GM12878 (cell line): Measurements from ENCODE around the gene UNK.

ENCODE experiments used
- ATF7 ChIP-seq: fragments of 450-650 bp; IDR thresholded peaks from 2 replicates; pipeline ENCODE4 v1.6.1; 2016; ENCODE audit warnings: low read depth, mild to moderate bottlenecking
- CTCF ChIP-seq, 3 experiments: IDR thresholded peaks in 2 of 3; conservative IDR thresholded peaks in 1 of 3; 2 replicates each; pipeline ENCODE4 v1.5.1; 2011; ENCODE audit warnings: low read depth in 3 of 3, low read length in 3 of 3, mild to moderate bottlenecking in 3 of 3, control low read depth in 2 of 3, moderate library complexity in 2 of 3, inconsistent platforms in 1 of 3, mixed read lengths in 1 of 3; ENCODE audit not compliant: control insufficient read depth in 2 of 3, insufficient read depth in 1 of 3; ENCODE audit errors: extremely low read depth in 1 of 3
- EZH2 ChIP-seq: IDR thresholded peaks from 2 replicates; pipeline ENCODE4 v1.6.1; 2012; ENCODE audit warnings: low read depth, mild to moderate bottlenecking, control low read depth, inconsistent platforms, low read length, borderline replicate concordance; ENCODE audit not compliant: control insufficient read depth
- STAT3 ChIP-seq: IDR thresholded peaks from 2 replicates; pipeline ENCODE4 v1.6.1; 2011; ENCODE audit warnings: low read depth, low read length, improper control_type of control experiment
- TF ChIP-seq, protein P1 (sequence below): IDR thresholded peaks from 2 replicates; pipeline ENCODE4 v1.6.1; 2012; ENCODE audit warnings: low read depth, low read length, improper control_type of control experiment
- TF ChIP-seq, protein P2 (sequence below): fragments of 450-650 bp; IDR thresholded peaks from 2 replicates; pipeline ENCODE4 v1.6.1; 2017; ENCODE audit warnings: mild to moderate bottlenecking

- no peak for TF ChIP-seq STAT3
- no peak for TF ChIP-seq CTCF (IDR thresholded peaks at IDR 0.05 in 2 of 3, conservative IDR thresholded peaks at IDR 0.05 in 1 of 3; ENCODE audit: control insufficient read depth in 2 of 3, extremely low read depth in 1 of 3, insufficient read depth in 1 of 3, low read depth in 3 of 3, low read length in 3 of 3)
- TF ChIP-seq, protein P1, sequence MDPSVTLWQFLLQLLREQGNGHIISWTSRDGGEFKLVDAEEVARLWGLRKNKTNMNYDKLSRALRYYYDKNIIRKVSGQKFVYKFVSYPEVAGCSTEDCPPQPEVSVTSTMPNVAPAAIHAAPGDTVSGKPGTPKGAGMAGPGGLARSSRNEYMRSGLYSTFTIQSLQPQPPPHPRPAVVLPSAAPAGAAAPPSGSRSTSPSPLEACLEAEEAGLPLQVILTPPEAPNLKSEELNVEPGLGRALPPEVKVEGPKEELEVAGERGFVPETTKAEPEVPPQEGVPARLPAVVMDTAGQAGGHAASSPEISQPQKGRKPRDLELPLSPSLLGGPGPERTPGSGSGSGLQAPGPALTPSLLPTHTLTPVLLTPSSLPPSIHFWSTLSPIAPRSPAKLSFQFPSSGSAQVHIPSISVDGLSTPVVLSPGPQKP, result no peak
- TF ChIP-seq EZH2, result no peak
- TF ChIP-seq, protein P2, sequence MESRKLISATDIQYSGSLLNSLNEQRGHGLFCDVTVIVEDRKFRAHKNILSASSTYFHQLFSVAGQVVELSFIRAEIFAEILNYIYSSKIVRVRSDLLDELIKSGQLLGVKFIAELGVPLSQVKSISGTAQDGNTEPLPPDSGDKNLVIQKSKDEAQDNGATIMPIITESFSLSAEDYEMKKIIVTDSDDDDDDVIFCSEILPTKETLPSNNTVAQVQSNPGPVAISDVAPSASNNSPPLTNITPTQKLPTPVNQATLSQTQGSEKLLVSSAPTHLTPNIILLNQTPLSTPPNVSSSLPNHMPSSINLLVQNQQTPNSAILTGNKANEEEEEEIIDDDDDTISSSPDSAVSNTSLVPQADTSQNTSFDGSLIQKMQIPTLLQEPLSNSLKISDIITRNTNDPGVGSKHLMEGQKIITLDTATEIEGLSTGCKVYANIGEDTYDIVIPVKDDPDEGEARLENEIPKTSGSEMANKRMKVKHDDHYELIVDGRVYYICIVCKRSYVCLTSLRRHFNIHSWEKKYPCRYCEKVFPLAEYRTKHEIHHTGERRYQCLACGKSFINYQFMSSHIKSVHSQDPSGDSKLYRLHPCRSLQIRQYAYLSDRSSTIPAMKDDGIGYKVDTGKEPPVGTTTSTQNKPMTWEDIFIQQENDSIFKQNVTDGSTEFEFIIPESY, result no peak
- no peak for TF ChIP-seq ATF7
Observed at GRCh38 chr17:75837899-75838298, 53.3 kb downstream of the UNK start.
